ENCODE data around the gene SURF4.

- TF ChIP-seq CTCF (IDR thresholded peaks at IDR 0.05) (no peak), POLR2A (IDR thresholded peaks at IDR 0.05) (no peak)
Observed at GRCh38 chr9:133417541-133418461, 41.9 kb upstream of the SURF4 start, which contains the start of gene REXO4.
